CD8-positive, alpha-beta memory T cell (primary cell): ENCODE results near the gene EFEMP1. TPM values are rescaled to one million over a fixed set of nuclear protein-coding genes. Genes with fewer than 3 reads are reported as not detected.

Source experiments
- CTCF ChIA-PET: fragments of 350-600 bp; sonication (Branson Sonifier 250); formaldehyde crosslinking; loops from one replicate; lab custom pipeline; 2021; ENCODE audit warnings: antibody characterized with exemption; lab: Charles Lee
- POLR2A ChIA-PET: fragments of 350-600 bp; sonication (Branson Sonifier 250); formaldehyde crosslinking; loops from one replicate; lab custom pipeline; 2021; ENCODE audit warnings: antibody characterized with exemption; lab: Charles Lee
- DNase-seq, 5 donors: peaks; one replicate each; pipeline versions ENCODE4 v3.0.0 to v3.0.0-alpha.2; 2020 to 2022; ENCODE audit warnings: mixed read lengths in 1 of 5
- H3K27ac ChIP-seq: one replicate; pipeline ENCODE4 v1.7.0; 2013; ENCODE audit warnings: low read depth, mild to moderate bottlenecking, low read length, moderate library complexity
- H3K27me3 ChIP-seq: 2 replicates; pipeline ENCODE4 v1.7.0; 2013; ENCODE audit warnings: low read length, mild to moderate bottlenecking; ENCODE audit not compliant: insufficient read depth, poor library complexity, severe bottlenecking
- H3K36me3 ChIP-seq: 2 replicates; pipeline ENCODE4 v1.7.0; 2013; ENCODE audit warnings: mild to moderate bottlenecking, low read length, moderate library complexity; ENCODE audit not compliant: insufficient read depth
- H3K4me1 ChIP-seq: 2 replicates; pipeline ENCODE4 v1.7.0; 2013; ENCODE audit warnings: mild to moderate bottlenecking, low read length, moderate library complexity; ENCODE audit not compliant: insufficient read depth
- H3K4me3 ChIP-seq: 2 replicates; pipeline ENCODE4 v1.7.0; 2013; ENCODE audit warnings: mild to moderate bottlenecking, low read length
- H3K9me3 ChIP-seq: 2 replicates; pipeline ENCODE4 v1.7.0; 2013; ENCODE audit warnings: mild to moderate bottlenecking, low read length
- H3K27ac Mint-ChIP-seq, 8 donors: one replicate each; pipeline ENCODE4 v1.8.0; 2020 to 2021; ENCODE audit warnings: mixed read lengths in 8 of 8, mild to moderate bottlenecking in 6 of 8, inconsistent platforms in 3 of 8, moderate library complexity in 3 of 8
- H3K27me3 Mint-ChIP-seq, 2 donors: one replicate each; pipeline ENCODE4 v1.8.0; 2020 to 2021; ENCODE audit warnings: mixed read lengths in 2 of 2, mild to moderate bottlenecking in 1 of 2, moderate library complexity in 1 of 2
- H3K36me3 Mint-ChIP-seq, 3 donors: one replicate each; pipeline ENCODE4 v1.8.0; 2020 to 2021; ENCODE audit warnings: mixed read lengths in 3 of 3, inconsistent platforms in 1 of 3, mild to moderate bottlenecking in 1 of 3
- H3K4me1 Mint-ChIP-seq, 3 donors: one replicate each; pipeline ENCODE4 v1.8.0; 2020 to 2021; ENCODE audit warnings: mixed read lengths in 3 of 3, inconsistent platforms in 1 of 3, mild to moderate bottlenecking in 1 of 3
- H3K4me3 Mint-ChIP-seq, 7 donors: one replicate each; pipeline ENCODE4 v1.8.0; 2020 to 2021; ENCODE audit warnings: mixed read lengths in 7 of 7, mild to moderate bottlenecking in 6 of 7, moderate library complexity in 4 of 7, inconsistent platforms in 2 of 7
- H3K9me3 Mint-ChIP-seq, 5 donors: one replicate each; pipeline ENCODE4 v1.8.0; 2020 to 2022; ENCODE audit warnings: mixed read lengths in 5 of 5, mild to moderate bottlenecking in 3 of 5, moderate library complexity in 2 of 5, inconsistent platforms in 1 of 5
- polyA plus RNA-seq: library from polyadenylated mRNA; unstranded; fragments of 300-500 nt; fragmentation: Illumina TruSeq; gene quantifications from one replicate; pipeline ENCODE4 v1.2.3, GENCODE V29; 2021
- total RNA-seq, 2 experiments: library from RNA; stranded (reverse); gene quantifications; one replicate each; pipeline ENCODE4 v1.2.3, GENCODE V29; 2021

EFEMP1 gene
- total and polyA plus RNA-seq, 3 experiments from 2014 or later, result not detected

DNA sequence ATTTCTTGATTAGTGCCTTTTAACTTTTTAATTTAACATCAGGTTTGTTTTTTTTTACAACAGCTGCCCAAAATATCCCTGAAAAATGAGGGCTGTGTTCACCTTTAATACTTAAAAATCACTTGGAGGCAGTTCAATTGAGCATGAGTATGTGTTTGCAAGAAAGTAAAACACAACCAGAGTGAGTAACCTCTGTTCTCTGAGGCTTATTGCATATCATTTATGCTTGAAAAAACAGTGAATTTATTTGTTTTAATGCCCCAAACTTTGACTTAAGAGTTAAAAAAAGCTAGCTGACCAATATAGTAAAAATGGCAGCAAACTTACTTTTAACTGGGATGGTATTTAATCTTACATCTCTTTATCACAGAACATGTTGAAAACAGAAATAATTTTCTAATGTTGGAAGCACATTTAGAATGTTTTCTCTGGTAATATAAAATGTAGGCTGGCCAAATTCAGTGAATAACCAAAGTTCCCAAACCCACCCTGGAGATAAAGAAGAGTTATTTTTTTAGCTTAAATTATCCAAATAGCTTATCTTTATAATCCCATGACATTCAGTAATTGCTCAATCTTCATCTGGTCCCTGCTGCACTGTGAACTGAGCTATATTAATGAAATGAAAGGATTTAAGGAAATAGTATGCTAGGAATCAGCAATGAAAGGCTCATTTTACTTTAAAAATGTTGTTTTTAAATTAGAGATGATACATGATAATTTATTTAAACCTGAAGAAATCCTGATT is 24.8 kb upstream of the EFEMP1 start:
- no peaks in the 10 kb centered on the region for H3K9me3 ChIP-seq
- H3K27me3 Mint-ChIP-seq, result peaks cover 0 to 2% of the 10 kb centered on the region in 2 donors
- no peak overlapping the region for H3K27ac Mint-ChIP-seq
- no peak overlapping the region for H3K4me3 Mint-ChIP-seq
- no peaks in the 10 kb centered on the region for H3K36me3 Mint-ChIP-seq
- no peaks in the 10 kb centered on the region for H3K4me1 Mint-ChIP-seq
- H3K36me3 ChIP-seq, result no peaks in the 10 kb centered on the region
- no peak overlapping the region for H3K4me3 ChIP-seq
- CTCF ChIA-PET, result no interaction called here
- POLR2A ChIA-PET, result no interaction called here
- no peaks in the 10 kb centered on the region for H3K4me1 ChIP-seq
- H3K9me3 Mint-ChIP-seq, result peaks cover 0 to 6% (median 0%) of the 10 kb centered on the region in 5 donors
- DNase-seq, result no peak
- H3K27ac ChIP-seq, result no peak overlapping the region
- H3K27me3 ChIP-seq, result no peaks in the 10 kb centered on the region

DNA sequence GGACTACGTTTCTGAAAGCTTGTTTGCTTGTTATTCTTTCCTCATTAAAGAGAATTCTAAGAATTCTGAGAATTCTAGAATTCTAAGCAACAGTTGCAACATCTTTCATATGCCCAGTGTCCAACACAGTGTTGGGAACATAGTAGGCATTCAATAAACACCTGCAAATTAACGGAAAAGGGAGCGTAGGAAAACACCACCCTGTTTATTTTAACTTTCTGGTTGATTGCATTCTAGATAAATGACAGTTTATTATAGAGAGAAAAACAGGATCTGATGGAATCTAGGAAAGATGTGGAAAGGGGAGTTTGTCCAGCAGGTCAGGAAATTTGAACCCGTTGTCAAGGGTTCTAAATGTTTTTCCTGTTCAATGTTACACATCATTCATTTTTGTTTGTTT is 24.2 kb upstream of the EFEMP1 start:
- Mint-ChIP-seq H3K4me3 (no peak overlapping the region), H3K36me3 (no peaks in the 10 kb centered on the region), H3K9me3 (peaks cover 0 to 6% (median 0%) of the 10 kb centered on the region in 5 donors), H3K4me1 (no peaks in the 10 kb centered on the region), H3K27me3 (peaks cover 0 to 2% of the 10 kb centered on the region in 2 donors), H3K27ac (no peak overlapping the region)
- CTCF ChIA-PET, result no interaction called here
- Histone ChIP-seq H3K4me3 (no peak overlapping the region), H3K27ac (no peak overlapping the region), H3K9me3 (no peaks in the 10 kb centered on the region), H3K36me3 (no peaks in the 10 kb centered on the region), H3K27me3 (no peaks in the 10 kb centered on the region), H3K4me1 (no peaks in the 10 kb centered on the region)
- no peak for DNase-seq
- POLR2A ChIA-PET, result no interaction called here

DNA sequence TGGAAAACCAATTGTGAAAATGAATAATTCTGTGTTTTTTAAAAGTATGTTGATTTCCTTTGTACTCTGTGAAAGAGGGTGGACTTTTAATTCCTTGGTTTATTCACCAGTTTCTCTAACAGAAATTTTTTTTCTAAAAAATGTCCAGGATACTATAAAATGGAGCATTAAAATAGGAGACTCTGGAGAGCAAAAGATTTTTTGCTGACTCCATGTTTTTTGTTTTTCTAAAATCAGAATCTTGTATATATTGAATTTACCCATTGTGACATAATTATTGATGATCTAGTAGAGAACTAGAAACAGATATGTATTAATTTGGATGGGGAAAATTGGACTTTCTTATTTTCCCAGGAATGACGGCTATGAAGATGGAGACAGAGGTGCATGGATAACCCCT is 23.2 kb upstream of the EFEMP1 start:
- DNase-seq, result no peak
- Histone ChIP-seq H3K4me3 (no peak overlapping the region), H3K9me3 (no peaks in the 10 kb centered on the region), H3K27ac (no peak overlapping the region), H3K4me1 (no peaks in the 10 kb centered on the region), H3K27me3 (no peaks in the 10 kb centered on the region), H3K36me3 (no peaks in the 10 kb centered on the region)
- H3K27ac Mint-ChIP-seq, result no peak overlapping the region
- H3K9me3 Mint-ChIP-seq, result peaks cover 0 to 4% (median 0%) of the 10 kb centered on the region in 5 donors
- no peaks in the 10 kb centered on the region for H3K4me1 Mint-ChIP-seq
- H3K36me3 Mint-ChIP-seq, result no peaks in the 10 kb centered on the region
- ChIA-PET CTCF (no interaction called here), POLR2A (no interaction called here)
- peaks cover 0 to 2% of the 10 kb centered on the region in 2 donors for H3K27me3 Mint-ChIP-seq
- H3K4me3 Mint-ChIP-seq, result no peak overlapping the region

DNA sequence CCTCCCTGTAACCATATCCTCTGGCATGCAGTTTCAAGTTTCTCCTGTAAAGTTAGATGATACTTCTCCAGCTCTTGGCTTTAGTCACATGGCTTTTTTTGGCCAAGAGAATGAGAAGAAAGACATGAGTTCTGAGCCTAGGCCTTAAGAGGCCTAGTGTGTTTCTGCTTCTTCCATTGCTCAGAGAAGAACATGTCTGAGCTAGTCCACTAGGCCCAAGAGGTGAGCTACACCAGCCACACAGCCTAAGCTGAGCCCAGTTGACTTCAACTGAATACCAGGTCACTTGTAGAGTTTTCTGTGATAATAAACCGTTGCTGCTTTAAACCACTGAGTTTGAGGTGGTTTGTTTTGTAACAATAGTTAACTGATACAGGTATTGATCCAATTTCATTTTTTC is 19.9 kb upstream of the EFEMP1 start:
- H3K9me3 Mint-ChIP-seq, result peaks cover 0 to 8% (median 0%) of the 10 kb centered on the region in 5 donors
- CTCF ChIA-PET, result no interaction called here
- H3K36me3 Mint-ChIP-seq, result no peaks in the 10 kb centered on the region
- H3K27me3 ChIP-seq, result no peaks in the 10 kb centered on the region
- H3K4me3 ChIP-seq, result no peak overlapping the region
- no peak overlapping the region for H3K4me3 Mint-ChIP-seq
- no peaks in the 10 kb centered on the region for H3K9me3 ChIP-seq
- POLR2A ChIA-PET, result no interaction called here
- no peaks in the 10 kb centered on the region for H3K4me1 Mint-ChIP-seq
- no peaks in the 10 kb centered on the region for H3K27me3 Mint-ChIP-seq
- H3K4me1 ChIP-seq, result no peaks in the 10 kb centered on the region
- DNase-seq, result no peak
- H3K36me3 ChIP-seq, result no peaks in the 10 kb centered on the region
- H3K27ac ChIP-seq, result no peak overlapping the region
- H3K27ac Mint-ChIP-seq, result no peak overlapping the region

DNA sequence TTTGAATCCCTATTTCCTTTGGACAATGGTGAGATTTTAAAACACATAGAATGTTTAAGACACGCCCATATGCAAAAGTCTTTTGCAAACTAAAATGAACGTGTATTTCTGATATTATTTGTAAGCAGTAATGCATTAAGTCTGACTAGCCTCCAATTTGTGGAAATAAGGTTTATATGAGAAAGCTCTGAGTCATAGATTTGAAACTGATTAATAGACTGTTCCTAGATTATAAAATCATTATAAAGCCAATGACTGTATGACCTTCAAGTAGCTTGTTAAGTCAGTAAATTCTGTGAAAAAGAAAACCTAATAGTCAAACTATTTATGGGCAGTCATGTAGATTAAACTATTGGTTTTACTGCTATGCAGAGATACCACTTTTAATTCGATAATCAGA is 12.8 kb upstream of the EFEMP1 start:
- peaks cover 0 to 2% of the 10 kb centered on the region in 2 donors for H3K27me3 Mint-ChIP-seq
- no peaks in the 10 kb centered on the region for H3K36me3 Mint-ChIP-seq
- H3K27ac Mint-ChIP-seq, result no peak overlapping the region
- H3K36me3 ChIP-seq, result no peaks in the 10 kb centered on the region
- no peaks in the 10 kb centered on the region for H3K4me1 ChIP-seq
- H3K9me3 ChIP-seq, result no peaks in the 10 kb centered on the region
- no peak overlapping the region for H3K4me3 ChIP-seq
- POLR2A ChIA-PET, result no interaction called here
- H3K27ac ChIP-seq, result no peak overlapping the region
- H3K4me1 Mint-ChIP-seq, result no peaks in the 10 kb centered on the region
- no peaks in the 10 kb centered on the region for H3K27me3 ChIP-seq
- peaks cover 0 to 5% (median 2%) of the 10 kb centered on the region in 5 donors for H3K9me3 Mint-ChIP-seq
- DNase-seq, result no peak
- H3K4me3 Mint-ChIP-seq, result no peak overlapping the region
- CTCF ChIA-PET, result no interaction called here

DNA sequence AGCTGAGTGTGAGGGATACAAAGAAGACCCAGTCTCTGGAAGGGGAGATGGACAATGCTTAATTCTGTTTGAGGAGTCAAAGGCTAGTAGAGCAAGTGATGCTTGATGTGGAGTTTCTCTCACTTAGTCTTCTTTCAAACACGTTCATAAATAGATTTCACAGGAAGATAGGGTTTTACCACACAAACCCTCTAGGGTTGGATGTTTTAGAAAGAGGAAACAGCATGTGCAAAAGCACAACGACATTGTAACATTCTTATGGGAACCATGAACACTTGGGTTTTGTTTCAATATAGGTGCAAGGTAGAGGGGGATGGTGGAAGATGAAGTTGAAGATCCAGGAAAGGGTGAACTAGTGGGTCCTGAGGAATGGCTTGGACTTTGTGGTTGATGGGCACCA is 10.8 kb upstream of the EFEMP1 start:
- Histone ChIP-seq H3K4me3 (no peak overlapping the region), H3K36me3 (no peaks in the 10 kb centered on the region), H3K27ac (no peak overlapping the region), H3K9me3 (no peaks in the 10 kb centered on the region), H3K27me3 (no peaks in the 10 kb centered on the region), H3K4me1 (no peaks in the 10 kb centered on the region)
- H3K4me1 Mint-ChIP-seq, result no peaks in the 10 kb centered on the region
- DNase-seq, result no peak
- ChIA-PET POLR2A (no interaction called here), CTCF (no interaction called here)
- peaks cover 0 to 4% of the 10 kb centered on the region in 2 donors for H3K27me3 Mint-ChIP-seq
- H3K36me3 Mint-ChIP-seq, result no peaks in the 10 kb centered on the region
- no peak overlapping the region for H3K4me3 Mint-ChIP-seq
- peaks cover 0 to 4% (median 0%) of the 10 kb centered on the region in 5 donors for H3K9me3 Mint-ChIP-seq
- H3K27ac Mint-ChIP-seq, result no peak overlapping the region

DNA sequence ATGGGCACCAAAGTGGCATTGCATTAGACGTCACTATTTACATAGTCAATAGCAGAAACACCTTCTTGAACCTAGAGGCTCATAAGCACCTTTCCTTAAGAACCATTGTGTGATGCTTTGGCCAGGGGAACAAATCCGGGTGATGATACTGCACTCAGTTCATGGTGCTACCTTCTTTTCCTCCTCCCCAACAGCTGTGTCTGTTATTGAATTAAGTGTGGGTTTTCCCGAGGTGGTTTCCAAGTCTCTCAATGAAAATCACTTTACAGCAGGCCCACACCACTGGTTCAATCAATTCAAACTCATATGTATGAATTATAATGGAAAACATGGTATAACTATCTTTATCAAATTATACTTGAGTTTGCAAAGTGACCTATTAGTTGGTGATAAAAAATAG is 9.3 kb upstream of the EFEMP1 start:
- DNase-seq, result no peak
- Histone ChIP-seq H3K4me1 (no peaks in the 10 kb centered on the region), H3K27me3 (no peaks in the 10 kb centered on the region), H3K4me3 (no peak overlapping the region), H3K36me3 (no peaks in the 10 kb centered on the region), H3K27ac (no peak overlapping the region), H3K9me3 (no peaks in the 10 kb centered on the region)
- H3K36me3 Mint-ChIP-seq, result no peaks in the 10 kb centered on the region
- ChIA-PET POLR2A (no interaction called here), CTCF (no interaction called here)
- peaks cover 0 to 4% of the 10 kb centered on the region in 2 donors for H3K27me3 Mint-ChIP-seq
- H3K27ac Mint-ChIP-seq, result no peak overlapping the region
- peaks cover 0 to 4% (median 0%) of the 10 kb centered on the region in 5 donors for H3K9me3 Mint-ChIP-seq
- H3K4me3 Mint-ChIP-seq, result no peak overlapping the region
- no peaks in the 10 kb centered on the region for H3K4me1 Mint-ChIP-seq

DNA sequence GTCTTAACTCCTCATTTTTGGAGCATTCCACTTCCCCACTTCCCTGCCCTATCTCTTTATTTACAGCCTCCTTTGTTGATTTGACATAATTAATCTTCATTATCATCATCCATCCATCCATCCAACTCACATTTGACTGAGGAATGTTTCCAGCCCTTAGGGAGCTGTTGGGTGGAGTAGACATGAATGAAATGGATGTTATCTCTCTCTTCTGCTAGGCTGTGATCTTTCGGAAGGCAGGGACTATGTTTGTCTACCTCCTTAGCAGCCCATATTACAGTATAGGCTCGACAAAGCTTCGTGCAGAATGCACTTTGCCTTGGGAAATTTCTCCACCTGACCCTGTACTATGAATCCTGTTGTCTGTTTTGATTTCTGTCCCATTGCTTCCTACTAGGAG is 7.7 kb upstream of the EFEMP1 start:
- Histone ChIP-seq H3K27me3 (no peaks in the 10 kb centered on the region), H3K36me3 (no peaks in the 10 kb centered on the region), H3K9me3 (no peaks in the 10 kb centered on the region), H3K27ac (no peak overlapping the region), H3K4me1 (no peaks in the 10 kb centered on the region), H3K4me3 (no peak overlapping the region)
- peaks cover 0 to 2% (median 0%) of the 10 kb centered on the region in 5 donors for H3K9me3 Mint-ChIP-seq
- no peaks in the 10 kb centered on the region for H3K36me3 Mint-ChIP-seq
- no peaks in the 10 kb centered on the region for H3K4me1 Mint-ChIP-seq
- CTCF ChIA-PET, result no interaction called here
- peaks cover 0 to 4% of the 10 kb centered on the region in 2 donors for H3K27me3 Mint-ChIP-seq
- no peak for DNase-seq
- no peak overlapping the region for H3K27ac Mint-ChIP-seq
- POLR2A ChIA-PET, result no interaction called here
- H3K4me3 Mint-ChIP-seq, result no peak overlapping the region
